HCEC 1CT (cell line): Measurements from ENCODE around the gene CCDC74A.
"Not testable (repeated sequence)": the region's sequence is repeated elsewhere in the genome, so short reads cannot be mapped to it uniquely, and the experiment has no call there.

Experiments used
- DNase-seq: peaks from one replicate; pipeline ENCODE4 v3.0.0-alpha.2; 2017

The CCDC74A gene

DNA sequence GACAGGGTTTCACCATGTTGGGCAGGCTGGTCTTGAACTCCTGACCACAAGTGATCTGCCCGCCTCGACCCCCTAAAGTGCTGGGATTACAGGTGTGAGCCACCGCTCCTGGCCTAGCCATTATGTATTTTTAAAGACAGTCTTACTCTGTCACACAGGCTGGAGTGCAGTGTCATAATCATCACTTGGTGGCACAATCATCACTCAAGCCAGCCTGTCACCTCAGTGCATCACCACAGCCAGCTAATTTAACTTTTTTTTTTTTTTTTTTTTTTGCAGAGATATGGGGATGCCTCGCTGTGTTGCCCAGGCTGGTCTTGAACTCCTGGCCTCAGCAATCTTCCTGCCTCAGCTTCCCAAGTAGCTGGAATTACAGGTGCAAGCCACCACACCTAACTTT, 24.1 kb upstream of the CCDC74A start:
- not testable (repeated sequence) for DNase-seq

DNA sequence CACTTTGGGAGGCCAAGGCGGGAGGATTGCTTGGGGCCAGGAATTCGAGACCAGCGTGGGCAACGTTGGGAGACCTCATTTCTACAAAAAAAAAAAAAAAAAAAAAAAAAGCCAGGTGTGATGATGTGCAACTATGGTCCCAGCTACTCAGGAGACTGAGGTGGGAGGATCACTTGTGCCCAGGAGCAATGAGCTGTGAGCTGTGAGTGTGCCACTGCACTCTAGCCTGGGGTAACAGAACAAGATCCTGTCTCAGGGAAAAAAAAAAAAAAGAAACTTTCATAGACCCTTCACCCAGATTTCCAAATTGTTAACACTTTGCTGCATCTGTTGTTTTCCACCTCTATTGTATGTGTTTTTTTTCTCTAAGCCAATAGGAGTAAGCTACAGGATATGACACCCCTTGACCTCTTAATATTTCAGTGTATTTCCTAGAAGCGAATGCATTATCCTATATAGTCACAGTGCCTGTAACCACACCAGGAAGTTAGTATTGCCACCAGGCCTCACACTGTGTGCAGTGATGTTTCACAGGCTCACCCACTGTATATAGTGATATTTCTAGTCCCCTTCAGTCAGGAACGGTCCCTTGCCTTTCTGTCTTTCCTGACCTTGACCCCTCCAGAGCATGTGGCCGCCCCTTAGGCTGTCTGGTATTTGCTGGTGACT, 23.5 kb upstream of the CCDC74A start:
- DNase-seq = not testable (repeated sequence)

DNA sequence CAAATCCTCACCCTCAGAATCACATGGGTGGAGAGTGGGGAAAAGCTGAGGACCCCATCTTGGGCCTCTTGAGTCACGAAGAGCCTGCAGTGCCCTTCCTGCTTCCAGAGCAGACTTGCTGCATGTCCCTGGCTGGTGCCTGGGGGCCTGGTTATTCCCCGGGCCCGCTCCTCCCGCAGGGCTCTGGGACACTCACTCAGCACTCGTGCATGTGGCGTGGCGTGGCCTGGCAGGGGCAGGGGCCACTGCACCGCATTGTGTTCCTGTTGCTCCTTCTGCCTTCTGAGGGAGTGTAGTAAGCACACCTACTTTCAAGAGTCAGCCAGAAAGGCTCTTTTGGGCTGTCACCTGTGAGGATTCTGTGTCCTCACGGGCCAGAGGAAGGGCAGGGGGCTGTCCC, 18.1 kb upstream of the CCDC74A start:
- no peak for DNase-seq

- DNase-seq = not testable (repeated sequence)
These were observed 16.3 kb upstream of the CCDC74A start for GRCh38 chr2:131511291-131511968.

- not testable (repeated sequence) for DNase-seq
These were observed 15.5 kb upstream of the CCDC74A start for GRCh38 chr2:131511969-131512870.

DNA sequence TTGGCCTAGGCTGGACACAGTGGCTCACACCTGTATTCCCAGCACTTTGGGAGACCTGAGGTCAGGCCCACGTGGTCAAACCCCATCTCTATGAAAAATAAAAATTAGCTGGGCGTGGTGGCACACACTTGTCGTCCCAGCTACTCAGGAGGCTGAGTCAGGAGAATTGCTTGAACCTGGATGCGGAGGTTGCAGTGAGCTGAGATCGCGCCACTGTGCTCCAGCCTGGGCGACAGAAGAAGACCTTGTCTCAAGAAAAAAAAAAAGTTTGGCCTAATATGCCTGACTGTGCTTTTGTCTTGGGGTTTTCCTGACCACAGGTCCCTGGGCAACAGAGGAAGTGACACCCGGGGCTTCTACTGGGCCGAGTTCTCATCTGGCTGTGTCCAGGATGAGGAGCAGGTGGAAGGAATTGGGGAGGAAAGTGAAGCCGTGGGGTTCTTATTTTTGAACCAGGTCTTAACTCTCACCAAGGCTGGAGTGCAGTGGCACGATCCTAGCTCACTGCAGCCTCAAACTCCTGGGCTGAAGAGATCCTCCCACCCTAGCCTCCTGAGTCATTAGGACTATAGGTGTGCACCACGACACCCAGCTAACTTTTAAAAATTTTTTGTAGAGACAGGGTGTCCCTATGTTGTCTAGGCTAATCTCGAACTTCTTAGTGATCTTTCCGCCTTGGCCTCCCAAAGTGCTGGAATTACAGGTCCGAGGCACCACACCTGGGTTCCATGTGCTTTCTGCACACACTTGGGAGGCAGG, 13.1 kb upstream of the CCDC74A start:
- not testable (repeated sequence) for DNase-seq

DNA sequence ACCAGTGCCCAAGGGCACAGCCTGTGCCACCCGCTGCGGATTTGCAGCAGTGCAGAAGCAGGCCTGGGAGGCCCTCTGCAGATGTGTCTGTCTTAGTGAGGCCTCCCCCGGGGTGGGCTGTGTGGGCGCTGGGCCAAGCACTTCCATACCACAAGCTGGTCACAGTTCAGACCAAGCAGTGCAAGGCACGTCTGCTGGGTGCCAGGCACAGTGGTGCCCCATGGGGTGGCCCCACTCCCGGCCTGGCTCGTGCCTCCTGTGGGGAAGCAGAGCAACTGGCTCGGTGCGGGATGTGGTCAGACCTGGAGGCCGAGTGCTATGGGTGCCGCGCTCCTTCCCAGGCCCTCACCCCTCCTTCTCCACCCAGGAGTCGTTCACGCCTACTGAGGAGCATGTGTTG, 12.5 kb upstream of the CCDC74A start:
- not testable (repeated sequence) for DNase-seq

DNA sequence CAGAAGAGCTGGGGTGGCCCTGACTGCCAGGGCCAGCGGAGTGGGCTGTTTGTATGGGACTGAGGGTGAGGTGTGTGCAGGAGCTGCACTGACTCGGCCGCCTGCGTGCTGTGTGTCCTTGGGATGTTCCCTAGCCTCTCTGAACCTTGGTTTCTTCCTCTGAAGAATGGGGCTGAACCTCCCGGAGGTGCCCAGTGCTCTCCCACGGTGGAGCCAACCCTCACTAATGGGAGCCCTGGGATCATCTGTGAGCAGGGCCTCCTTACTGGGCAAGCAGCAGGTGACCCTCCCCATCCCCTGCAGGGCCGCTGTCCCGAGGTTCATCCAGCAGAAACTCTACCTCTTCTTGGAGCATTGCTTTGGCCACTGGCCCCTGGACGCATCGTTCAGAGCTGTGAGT, 11.7 kb upstream of the CCDC74A start:
- DNase-seq = no peak

GRCh38 chr2:131516621-131517020, 11.1 kb upstream of the CCDC74A start:
- DNase-seq = peak; percentile 11

GRCh38 chr2:131517106-131517831, 10.4 kb upstream of the CCDC74A start:
- DNase-seq = no peak

GRCh38 chr2:131517856-131518255, 9.8 kb upstream of the CCDC74A start:
- DNase-seq = not testable (repeated sequence)

- DNase-seq = not testable (repeated sequence)
These were observed 9.2 kb upstream of the CCDC74A start for GRCh38 chr2:131518531-131518930.

DNA sequence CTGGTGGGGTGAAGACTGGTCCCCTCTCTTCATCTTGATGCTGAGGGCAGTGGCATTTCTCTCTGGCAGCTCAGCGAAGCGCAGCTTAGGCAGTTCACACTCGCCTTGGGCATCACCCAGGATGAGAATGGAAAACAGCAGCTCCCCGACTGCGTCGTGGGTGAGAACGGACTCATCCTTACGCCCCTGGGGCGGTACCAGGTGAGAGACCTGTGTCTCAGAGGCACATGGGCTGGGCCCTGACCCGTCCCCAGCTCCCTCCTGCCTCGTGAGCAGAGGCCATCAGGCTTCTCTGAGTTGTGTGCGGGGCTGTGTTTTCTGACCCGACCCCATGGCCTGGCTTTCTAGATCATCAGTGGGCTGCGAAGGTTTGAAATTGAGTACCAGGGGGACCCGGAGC, 8.2 kb upstream of the CCDC74A start:
- DNase-seq = no peak

- not testable (repeated sequence) for DNase-seq
These were observed 7.7 kb upstream of the CCDC74A start for GRCh38 chr2:131519871-131520470.

DNA sequence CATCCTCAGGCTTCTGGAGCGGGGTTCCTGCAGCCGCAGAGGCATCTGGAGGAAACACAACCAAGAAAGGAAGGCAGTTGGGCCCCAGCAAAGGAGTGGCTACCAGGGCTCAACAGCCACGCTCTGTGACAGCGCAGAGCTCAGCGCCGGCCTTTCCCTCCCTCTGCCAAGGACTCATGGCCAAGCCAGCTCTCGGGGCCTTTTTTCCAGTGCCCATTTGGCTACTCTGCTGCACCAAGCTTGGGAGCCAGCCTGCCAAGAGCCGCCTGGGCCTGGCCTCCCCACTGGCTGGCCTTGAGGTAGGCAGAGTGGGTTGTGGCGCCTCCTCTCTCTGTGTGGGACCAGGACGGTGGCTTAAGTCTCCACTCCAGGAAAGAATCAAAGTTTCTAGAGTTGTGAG, 7.2 kb upstream of the CCDC74A start:
- DNase-seq = no peak

DNA sequence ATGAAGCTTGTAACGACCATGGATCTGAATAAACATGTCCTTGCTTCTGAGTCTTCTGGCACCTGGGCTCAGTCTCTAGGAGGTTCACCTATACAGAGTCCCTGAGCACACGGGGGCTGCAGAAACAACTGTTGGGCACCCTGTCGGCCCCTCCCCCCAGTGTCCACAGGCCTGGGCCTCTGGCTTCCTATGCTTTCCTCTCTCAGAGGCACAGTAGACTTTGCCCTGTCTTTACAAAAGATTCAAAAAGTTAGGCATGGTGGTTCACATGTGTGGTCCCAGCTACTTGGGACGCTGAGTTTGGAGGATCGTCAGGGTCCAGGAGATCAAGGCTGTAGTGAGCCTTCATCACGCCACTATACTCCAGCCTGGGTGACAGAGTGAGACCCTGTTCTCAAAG, 6.2 kb upstream of the CCDC74A start:
- DNase-seq = not testable (repeated sequence)

DNA sequence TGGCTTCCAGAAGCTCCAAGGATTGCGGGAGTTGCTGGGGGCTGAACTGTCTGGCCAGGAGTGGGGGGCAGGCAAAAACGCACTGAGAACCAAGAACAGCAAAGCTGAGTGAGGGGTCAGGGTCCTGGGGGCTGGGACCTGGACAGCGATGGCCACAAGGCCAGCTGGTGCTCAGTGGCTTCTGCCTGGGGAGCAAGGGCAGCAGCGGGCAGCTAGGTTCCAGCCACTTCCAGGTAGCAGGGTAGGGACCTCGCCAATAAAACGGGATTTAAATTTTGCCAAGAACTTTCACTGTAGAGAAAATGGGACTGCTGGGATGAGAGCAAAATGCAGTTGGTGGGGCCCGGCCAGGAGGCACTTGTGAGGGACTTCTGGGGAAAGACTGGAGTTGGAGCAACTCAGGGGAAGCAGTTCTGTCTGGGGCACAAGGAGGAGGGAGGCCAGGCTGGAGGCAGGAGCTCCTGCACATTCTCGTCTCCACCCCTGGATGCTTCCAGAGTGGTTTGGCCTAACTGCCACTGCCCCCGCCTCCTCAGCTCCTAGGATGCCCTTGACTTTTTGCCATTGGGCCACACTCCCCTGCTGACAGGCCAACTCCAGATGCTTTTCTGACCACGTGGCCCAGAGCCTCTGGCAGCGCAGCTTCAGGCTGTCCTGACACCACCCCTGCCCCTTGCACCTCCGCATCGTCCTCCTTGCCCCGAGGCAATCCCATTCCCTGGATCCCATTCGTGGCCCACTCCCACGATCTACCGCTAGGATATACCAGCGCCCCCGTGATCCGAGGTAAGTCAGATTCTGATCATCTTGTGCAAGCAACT, 5.5 kb upstream of the CCDC74A start:
- DNase-seq = no peak

- not testable (repeated sequence) for DNase-seq
These were observed 2.4 kb upstream of the CCDC74A start for GRCh38 chr2:131525256-131525655.

DNA sequence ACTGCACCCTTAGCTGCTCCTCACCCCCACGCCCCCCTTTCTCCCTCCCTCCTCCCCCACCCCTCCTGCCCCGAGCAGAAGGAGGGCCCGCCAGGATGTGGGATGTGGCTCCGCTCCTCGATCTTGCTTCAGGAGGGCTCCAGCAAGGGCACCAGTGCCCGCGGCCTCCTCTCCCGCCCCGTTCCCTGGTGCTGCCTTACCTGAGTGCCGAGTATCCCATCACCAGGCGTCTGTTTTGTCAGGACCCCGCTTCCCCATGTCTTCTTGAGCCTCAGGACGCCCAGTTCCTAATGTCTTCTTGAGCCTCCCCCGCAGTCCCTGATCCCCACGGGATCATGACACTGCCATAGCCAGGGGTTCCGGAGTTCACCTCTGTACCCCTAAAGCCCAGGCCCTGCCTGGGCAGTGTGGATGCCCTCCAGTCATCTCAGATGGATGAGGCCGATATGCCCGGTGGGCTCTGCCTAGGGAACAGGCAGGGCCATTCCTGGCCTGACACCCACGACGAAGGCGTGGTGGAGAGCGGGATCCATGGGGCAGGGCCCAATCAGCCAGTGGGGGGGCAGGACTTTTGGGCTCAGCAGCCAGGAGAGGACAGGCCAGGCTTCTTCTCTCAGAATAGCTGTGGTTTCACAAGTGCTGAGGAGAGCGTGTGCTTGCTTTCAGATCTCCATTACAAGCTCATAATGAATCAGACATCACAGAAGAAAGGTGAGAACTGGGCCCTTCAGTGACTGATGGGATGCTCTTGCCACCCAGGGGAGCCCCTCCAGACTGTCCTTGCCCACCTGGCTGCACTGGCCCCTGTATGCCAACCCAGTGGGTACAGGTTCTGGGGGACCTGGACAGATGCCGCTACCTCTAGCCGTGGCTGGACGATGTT, 1.5 kb downstream of the CCDC74A start:
- not testable (repeated sequence) for DNase-seq
